ENCODE data around the gene CLEC18B.
"Not testable (repeated sequence)": the region's sequence is repeated elsewhere in the genome, so short reads cannot be mapped to it uniquely, and the experiment has no call there.

DNA sequence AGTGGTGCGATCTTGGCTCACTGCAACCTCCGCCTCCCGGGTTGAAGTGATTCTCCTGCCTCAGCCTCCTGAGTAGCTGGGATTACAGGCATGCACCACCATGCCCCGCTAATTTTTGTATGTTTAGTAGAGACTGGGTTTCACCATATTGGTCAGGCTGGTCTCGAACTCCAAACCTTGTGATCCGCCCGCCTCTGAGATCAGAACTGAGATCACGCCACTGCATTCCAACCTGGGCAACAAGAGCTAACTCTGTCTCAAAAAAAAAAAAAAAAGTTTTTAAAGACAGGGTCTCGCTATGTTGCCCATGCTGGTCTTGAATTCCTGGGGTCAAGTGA, 47.5 kb downstream of the CLEC18B start:
- TF ChIP-seq POLR2A, POLR2AphosphoS5 (IDR thresholded peaks at IDR 0.05; ENCODE audit: low read depth, low read length): not testable (repeated sequence)
